Peyer's patch (tissue), 4 donors: ENCODE data around the gene GHRHR. TPM values are rescaled to one million over a fixed set of nuclear protein-coding genes. Genes with fewer than 3 reads are reported as not detected.

Source experiments
- DNase-seq, 3 donors: peaks; one replicate each; pipeline ENCODE4 v3.0.0-alpha.2; 2017 to 2019
- H3K27ac ChIP-seq, 4 donors: fragments of 200-600 bp; sonication (generic); one replicate each; pipeline ENCODE4 v1.5.1; 2016 to 2019
- H3K27me3 ChIP-seq, 2 donors: fragments of 200-600 bp; sonication (generic); one replicate each; pipeline ENCODE4 v1.5.1; 2019
- H3K36me3 ChIP-seq, 3 donors: fragments of 200-600 bp; sonication (generic); one replicate each; pipeline ENCODE4 v1.5.1; 2016 to 2019
- H3K4me1 ChIP-seq, 4 donors: fragments of 200-600 bp; sonication (generic); one replicate each; pipeline ENCODE4 v1.5.1; 2016 to 2019
- H3K4me3 ChIP-seq, 4 donors: fragments of 200-600 bp; sonication (generic); 1 replicate in 3 of 4; 2 replicates in 1 of 4; pipeline ENCODE4 v1.5.1; 2016 to 2019; ENCODE audit warnings: mild to moderate bottlenecking in 1 of 4
- H3K9me3 ChIP-seq, 4 donors: fragments of 200-600 bp; sonication (generic); one replicate each; pipeline ENCODE4 v1.5.1; 2016 to 2019; ENCODE audit warnings: mild to moderate bottlenecking in 1 of 4
- CTCF ChIP-seq, 6 experiments: fragments of 450-650 bp in 4 of 6; fragments of 200-600 bp in 2 of 6; sonication (generic) in 1 of 6; IDR thresholded peaks; one replicate each; pipeline ENCODE4 v1.5.1; 2017 to 2019; ENCODE audit warnings: antibody characterized with exemption in 6 of 6, mild to moderate bottlenecking in 3 of 6, moderate library complexity in 1 of 6
- POLR2A ChIP-seq, 2 donors: fragments of 450-650 bp; IDR thresholded peaks; one replicate each; pipeline ENCODE4 v1.5.1; 2017; ENCODE audit warnings: antibody characterized with exemption in 2 of 2, mild to moderate bottlenecking in 2 of 2, moderate library complexity in 2 of 2
- total RNA-seq, 4 donors: library from RNA; depleted of rRNA; stranded (reverse); fragments of >200 nt; gene quantifications; one replicate each; pipeline ENCODE4 v1.1.0, GENCODE V29; 2016

The GHRHR gene
- total RNA-seq, 4 donors from 2014 or later, result not detected

- Histone ChIP-seq H3K4me1 (no peaks in the 10 kb centered on the region), H3K27me3 (no peaks in the 10 kb centered on the region), H3K4me3 (no peak overlapping the region), H3K36me3 (peaks cover 0 to 10% (median 0%) of the 10 kb centered on the region in 3 donors), H3K9me3 (no peaks in the 10 kb centered on the region), H3K27ac (no peak overlapping the region)
- no peak for TF ChIP-seq POLR2A (IDR thresholded peaks at IDR 0.05)
- no peak for TF ChIP-seq CTCF (IDR thresholded peaks at IDR 0.05)
- peak in 1 of 3 donors; percentile 6 for DNase-seq
Observed at GRCh38 chr7:30928254-30928872, 35.4 kb upstream of the GHRHR start.

- Histone ChIP-seq H3K27ac (no peak overlapping the region), H3K9me3 (no peaks in the 10 kb centered on the region)
- peak in 1 of 3 donors; percentile 37 for DNase-seq
Observed at GRCh38 chr7:30929686-30930085, 34.1 kb upstream of the GHRHR start.

GRCh38 chr7:30930621-30931020 lies 33.1 kb upstream of the GHRHR start:
- no peak for TF ChIP-seq CTCF (IDR thresholded peaks at IDR 0.05)
- no peak for TF ChIP-seq POLR2A (IDR thresholded peaks at IDR 0.05)
- Histone ChIP-seq H3K4me1 (no peaks in the 10 kb centered on the region), H3K9me3 (no peaks in the 10 kb centered on the region), H3K27ac (no peak overlapping the region), H3K36me3 (no peaks in the 10 kb centered on the region), H3K4me3 (no peak overlapping the region), H3K27me3 (no peaks in the 10 kb centered on the region)
- peak in 1 of 3 donors; percentile 6 for DNase-seq

More at GRCh38 chr7:30929686-30930085, 34.1 kb upstream of the GHRHR start:
- Histone ChIP-seq H3K36me3 (peaks cover 0 to 3% (median 0%) of the 10 kb centered on the region in 3 donors), H3K27me3 (no peaks in the 10 kb centered on the region), H3K4me1 (no peaks in the 10 kb centered on the region), H3K4me3 (no peak overlapping the region)
- TF ChIP-seq POLR2A (IDR thresholded peaks at IDR 0.05), result no peak

- Histone ChIP-seq H3K36me3 (no peaks in the 10 kb centered on the region), H3K9me3 (no peaks in the 10 kb centered on the region), H3K27ac (no peak overlapping the region), H3K4me3 (no peak overlapping the region), H3K4me1 (no peaks in the 10 kb centered on the region), H3K27me3 (no peaks in the 10 kb centered on the region)
- TF ChIP-seq CTCF (IDR thresholded peaks at IDR 0.05) (no peak), POLR2A (IDR thresholded peaks at IDR 0.05) (no peak)
- DNase-seq, result peak in 2 of 3 donors; percentile 12 to 36
Observed at GRCh38 chr7:30931161-30931928, 32.4 kb upstream of the GHRHR start.

GRCh38 chr7:30931929-30932540 lies 31.7 kb upstream of the GHRHR start:
- Histone ChIP-seq H3K27ac (no peak overlapping the region), H3K4me1 (peaks cover 0 to 4% (median 0%) of the 10 kb centered on the region in 4 donors), H3K36me3 (no peaks in the 10 kb centered on the region), H3K9me3 (no peaks in the 10 kb centered on the region), H3K4me3 (no peak overlapping the region), H3K27me3 (no peaks in the 10 kb centered on the region)
- TF ChIP-seq POLR2A (IDR thresholded peaks at IDR 0.05), result no peak
- no peak for TF ChIP-seq CTCF (IDR thresholded peaks at IDR 0.05)
- peak in 1 of 3 donors; percentile 4 for DNase-seq

- TF ChIP-seq POLR2A (IDR thresholded peaks at IDR 0.05), result no peak
- TF ChIP-seq CTCF (IDR thresholded peaks at IDR 0.05), result no peak
- Histone ChIP-seq H3K27ac (no peak overlapping the region), H3K9me3 (no peaks in the 10 kb centered on the region), H3K36me3 (no peaks in the 10 kb centered on the region), H3K4me1 (peaks cover 0 to 7% (median 0%) of the 10 kb centered on the region in 4 donors), H3K4me3 (no peak overlapping the region), H3K27me3 (no peaks in the 10 kb centered on the region)
- peak in 2 of 3 donors; percentile 37 to 44 for DNase-seq
Observed at GRCh38 chr7:30932562-30932961, 31.2 kb upstream of the GHRHR start.
